GM19452 (cell line): Measurements from ENCODE around the gene ZNF385B.
"Not testable (repeated sequence)": the region's sequence is repeated elsewhere in the genome, so short reads cannot be mapped to it uniquely, and the experiment has no call there.

Experiments
- ATAC-seq: cut with Tn5 transposase; IDR thresholded peaks from one replicate; pipeline ENCODE4 v1.9.1; 2021; ENCODE audit not compliant: unreplicated experiment

Gene ZNF385B

DNA sequence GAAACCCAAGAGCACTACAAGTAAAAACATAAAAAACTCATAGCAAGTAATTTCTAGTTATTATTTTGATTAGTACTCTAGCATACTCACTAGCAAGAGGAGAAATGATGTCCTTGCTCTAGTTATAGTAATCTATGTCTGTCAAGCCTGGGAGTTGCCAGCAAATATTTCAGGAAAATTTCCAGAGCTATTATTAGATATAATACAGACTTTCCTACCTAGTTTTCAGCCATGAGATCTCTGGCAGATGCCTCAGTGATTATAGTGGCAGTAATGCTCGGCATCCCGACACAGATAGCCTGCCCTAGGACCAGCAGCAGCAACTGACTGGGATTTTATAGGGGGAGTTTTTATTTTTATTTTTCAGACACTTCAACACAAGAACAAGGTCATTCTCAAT is 224.4 kb downstream of the ZNF385B start:
- ATAC-seq, result no peak

DNA sequence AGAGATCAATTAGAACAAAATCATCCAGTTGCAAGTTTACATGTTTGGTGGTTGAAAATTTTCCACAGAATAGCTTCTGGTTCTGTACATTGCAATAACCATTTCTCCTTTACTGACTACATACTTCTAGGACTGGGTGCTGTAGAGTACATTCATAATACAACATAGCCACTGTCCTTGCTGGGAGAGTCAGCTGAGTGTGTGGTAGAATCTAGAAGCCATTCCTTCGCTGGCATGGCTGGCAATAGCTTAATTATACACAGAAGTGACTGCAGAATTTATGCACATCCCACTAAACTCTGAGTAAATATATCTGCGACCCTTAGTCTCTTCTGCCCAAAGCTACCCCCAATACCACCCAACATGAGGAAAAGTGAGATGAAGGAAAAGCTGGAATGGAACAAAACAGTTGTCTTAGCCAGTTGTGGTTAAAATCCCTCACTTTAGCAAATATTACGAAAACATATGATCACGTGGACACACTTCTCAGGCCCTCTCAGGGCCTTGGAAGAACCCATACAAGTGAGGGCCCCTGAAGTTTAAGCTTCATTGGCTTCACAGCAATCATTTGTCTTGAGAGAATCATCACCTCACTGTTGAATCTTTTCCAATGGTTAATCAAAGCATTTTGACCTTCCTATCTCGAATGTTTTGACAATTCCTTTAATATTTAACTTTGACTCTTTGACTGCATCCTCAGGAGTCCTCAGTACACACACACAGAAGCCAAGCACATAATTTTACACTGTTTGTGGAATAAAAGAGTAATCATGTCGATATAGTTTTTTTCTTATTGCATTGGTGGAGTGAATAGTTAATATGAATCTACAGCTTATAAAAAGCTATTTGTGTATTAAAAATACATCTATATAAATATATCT is 225.1 kb downstream of the ZNF385B start:
- ATAC-seq, result no peak

DNA sequence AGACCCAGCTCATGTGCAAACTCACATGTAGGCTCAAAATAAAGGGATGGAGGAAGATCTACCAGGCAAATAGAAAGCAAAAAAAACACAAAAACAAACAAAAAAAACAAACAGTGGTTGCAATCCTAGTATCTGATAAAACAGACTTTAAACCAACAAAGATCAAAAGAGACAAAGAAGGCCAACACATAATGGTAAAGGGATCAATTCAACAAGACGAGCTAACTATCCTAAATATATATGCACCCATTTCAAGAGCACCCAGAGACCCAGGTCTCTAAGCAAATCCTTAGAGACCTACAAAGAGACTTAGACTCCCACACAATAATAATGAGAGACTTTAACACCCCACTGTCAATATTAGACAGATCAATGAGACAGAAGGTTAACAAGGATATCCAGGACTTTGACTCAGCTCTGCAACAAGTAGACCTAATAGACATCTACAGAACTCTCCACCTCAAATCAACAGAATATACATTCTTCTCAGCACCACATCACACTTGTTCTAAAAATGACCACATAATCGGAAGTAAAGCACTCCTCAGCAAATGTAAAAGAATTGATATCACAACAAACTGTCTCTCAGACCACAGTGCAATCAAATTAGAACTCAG is 229.5 kb downstream of the ZNF385B start:
- not testable (repeated sequence) for ATAC-seq

DNA sequence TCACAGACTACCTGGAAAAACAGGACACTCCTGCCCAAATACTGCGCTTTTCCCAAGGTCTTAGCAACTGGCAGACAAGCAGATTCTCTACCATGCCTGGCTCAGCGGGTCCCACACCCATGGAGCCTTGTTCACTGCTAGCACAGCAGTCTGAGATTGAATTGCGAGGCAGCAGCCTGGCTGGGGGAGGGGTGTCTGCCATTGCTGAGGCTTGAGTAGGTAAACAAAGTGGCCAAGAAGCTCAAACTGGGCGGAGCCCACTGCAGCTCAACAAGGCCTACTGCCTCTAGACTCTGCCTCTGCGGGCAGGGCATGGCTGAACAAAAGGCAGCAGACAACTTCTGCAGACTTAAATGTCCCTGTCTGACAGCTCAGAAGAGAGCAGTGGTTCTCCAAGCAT is 231.6 kb downstream of the ZNF385B start:
- not testable (repeated sequence) for ATAC-seq

DNA sequence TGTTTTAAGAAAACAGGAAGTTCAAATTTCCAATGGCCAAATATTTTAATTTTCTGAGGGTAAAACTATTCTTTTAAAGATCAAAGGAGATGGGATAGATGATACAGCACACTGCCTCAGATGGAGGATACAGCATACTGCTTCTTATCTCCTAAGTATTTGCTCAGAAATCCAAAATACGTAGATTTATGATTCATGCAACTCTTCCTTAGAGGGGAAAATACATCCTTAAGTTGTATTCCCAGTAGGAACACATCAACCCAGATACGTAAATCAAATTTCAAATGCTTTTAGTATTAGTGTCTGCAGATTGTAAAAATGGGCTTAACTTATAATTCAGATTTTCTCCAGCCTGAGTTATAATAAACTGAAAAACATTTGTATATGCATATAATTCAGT is 235.2 kb downstream of the ZNF385B start:
- ATAC-seq, result no peak

DNA sequence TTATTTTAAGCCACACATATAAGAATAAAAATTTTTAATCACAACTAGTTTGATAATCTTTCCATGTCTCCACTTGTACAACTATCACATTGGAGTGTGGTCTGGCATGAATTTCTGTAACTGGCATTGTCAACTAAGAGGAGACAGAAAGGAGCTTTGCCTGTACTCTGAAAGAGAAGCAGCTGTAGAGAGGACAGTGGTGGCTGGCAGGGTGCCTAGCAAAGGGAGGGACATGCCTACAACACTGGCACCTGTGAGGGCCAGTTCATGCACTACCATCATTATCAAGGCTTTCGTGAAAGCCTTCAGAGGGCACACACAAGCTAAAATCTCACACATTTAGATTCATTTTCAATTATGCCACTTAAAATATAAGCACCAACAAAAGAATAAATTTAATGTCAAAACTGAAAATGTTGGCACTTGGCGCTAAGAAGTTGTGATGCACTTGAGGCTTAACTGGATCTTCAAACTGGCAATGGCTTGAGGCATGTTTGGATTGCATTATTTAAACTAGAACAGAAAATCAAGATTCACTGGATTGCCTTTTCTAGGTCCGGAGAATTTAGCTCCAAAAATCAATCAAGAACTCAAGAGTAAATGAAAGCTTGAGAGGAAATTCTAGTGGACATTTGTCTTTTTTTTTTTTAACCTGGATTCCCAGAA is 238.6 kb downstream of the ZNF385B start:
- ATAC-seq, result no peak

DNA sequence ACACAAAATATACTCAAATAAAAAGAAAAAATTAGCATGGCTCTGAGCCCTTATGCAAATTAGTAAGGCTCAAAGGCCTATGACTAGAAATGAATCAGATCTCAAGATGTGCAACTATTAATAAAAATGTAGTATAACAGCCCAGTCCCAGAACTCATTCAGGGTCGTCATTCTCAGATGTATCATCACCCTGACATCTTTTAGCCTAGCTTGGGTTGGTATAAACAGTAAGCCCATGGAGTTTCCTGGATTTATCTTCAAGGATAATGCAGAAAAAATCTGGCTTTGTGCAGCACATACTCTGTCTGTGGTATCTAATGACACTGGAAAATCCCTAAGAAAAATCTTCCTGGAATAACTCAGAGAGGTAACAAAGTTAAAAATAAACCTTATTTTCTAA is 239.3 kb downstream of the ZNF385B start:
- no peak for ATAC-seq

DNA sequence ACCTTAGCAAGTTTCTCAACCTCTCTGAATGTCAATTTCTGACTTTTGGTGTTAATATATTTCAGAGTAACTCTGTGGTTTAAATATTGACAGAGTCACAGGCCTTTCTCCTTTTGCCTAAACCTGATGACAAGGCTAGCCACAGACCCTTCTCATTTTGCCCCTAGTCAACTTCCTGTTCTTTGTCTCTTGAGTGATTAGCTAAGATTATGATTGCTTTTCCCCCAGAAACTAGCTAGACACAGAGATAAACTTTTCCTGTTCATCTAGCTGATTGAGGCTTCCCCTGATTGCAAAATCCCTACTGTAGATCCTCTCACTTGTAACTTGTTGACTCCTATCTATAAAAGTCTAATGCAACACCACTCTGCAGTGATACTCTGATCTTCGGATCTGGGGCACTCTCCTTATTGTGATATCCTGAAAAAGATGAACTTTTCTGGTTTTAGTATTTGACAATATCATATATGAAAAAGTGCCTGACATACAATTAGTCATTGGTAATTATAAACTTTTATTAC is 241.4 kb downstream of the ZNF385B start:
- no peak for ATAC-seq

DNA sequence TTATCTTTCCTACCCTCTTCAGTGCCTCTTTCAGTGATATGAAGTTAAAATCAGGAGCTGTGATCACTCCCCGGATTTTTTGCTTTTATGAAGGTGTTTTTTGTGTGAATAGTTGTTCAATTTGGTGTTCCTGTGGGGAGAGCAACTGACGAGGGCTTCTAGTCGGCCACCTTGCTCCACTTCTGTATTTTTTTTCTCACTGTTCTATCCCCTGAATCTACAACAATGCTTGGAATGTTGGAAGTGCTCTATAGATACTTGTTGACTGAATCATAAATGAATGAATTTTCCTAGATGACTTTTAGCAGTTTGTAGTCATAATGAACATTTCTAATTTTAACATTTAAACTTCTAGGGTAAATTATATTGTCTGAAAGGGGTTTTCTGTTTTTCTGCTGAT is 247.3 kb downstream of the ZNF385B start:
- no peak for ATAC-seq

DNA sequence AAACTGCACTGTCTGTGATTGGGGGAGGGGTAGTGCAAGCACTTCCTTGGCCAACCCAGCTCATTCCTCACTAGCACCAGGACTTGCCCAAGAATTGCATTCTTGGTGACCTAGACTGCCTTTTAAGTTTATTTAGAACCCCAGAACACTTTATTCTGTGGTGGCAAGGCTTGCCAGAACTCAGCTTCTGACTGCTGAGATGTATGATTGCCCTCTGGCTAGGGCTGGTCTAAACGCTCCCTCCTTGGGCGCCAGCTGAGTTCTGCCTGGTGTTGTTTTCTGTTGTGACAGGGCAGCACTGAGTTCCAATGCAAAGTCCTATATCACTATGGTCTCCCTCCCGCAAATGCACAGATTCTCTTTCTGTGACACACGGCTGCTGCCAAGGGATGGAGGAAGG is 247.7 kb downstream of the ZNF385B start:
- no peak for ATAC-seq

DNA sequence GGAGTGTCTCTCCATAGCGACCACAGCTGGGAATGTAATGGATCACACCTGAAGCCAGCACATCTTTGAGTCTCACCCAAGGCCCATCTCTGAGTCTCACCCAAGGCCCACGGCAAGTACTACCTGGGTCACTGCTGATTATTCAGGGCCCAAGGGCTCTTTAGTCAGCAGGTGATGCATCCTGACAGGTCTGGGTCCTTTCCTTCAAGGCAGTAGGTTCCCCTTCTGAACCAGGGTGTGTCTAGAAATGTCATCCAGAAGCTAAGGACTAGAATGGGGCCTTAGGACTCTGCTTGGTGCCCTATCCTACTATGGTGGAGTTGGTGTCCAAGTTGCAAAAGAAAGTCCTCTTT is 248.1 kb downstream of the ZNF385B start:
- no peak for ATAC-seq

DNA sequence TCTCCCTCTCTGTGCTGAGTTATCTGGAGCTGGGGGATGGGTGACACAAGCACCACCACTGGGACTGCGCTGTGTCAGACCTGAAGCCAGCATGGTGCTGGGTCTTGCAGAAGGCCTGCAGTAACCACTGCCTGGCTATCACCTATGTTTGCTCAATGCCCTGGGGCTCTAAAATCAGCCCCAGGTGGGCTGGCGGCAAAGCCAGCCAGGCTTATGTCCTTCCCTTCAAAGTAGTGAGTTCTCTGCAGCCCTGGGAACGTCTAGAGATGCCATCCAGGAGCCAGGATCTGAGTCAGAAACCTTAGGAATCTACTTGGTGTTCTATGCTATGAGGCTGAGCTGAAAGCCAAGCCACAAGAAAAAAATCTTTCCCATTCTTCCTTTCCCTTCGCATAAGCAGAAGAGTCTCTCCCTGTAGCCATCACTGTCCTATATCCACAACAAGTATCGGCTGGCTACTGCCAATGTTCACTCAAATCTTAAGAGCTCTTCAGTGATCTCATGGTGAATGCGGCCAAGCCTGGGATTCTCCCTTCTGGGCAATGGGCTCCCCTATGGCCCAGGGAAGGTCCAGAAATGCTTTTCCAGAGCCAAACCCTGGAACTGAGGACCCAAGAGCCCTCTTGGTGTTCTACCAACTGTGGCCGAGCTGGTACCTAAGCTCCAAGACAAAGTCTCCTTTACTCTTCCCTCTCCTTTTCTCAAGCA is 248.7 kb downstream of the ZNF385B start:
- ATAC-seq, result no peak

DNA sequence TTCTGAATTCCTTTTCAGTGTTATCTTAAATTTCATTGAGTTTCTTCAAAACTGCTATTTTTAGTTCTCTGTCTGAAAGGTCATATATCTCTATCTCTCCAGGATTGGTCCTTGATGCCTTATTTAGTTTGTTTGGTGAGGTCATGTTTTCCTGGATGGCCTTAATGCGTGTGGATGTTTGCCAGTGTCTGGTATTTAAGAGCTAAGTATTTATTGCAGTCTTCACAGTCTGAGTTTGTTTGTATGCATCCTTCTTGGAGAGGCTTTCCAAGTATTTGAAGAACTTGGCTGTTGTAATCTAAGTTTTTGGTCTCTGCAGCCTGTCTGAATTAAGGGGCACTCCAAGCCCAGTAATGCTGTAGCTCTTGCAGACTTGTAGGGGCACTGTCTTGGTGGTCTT is 249.3 kb downstream of the ZNF385B start:
- no peak for ATAC-seq

DNA sequence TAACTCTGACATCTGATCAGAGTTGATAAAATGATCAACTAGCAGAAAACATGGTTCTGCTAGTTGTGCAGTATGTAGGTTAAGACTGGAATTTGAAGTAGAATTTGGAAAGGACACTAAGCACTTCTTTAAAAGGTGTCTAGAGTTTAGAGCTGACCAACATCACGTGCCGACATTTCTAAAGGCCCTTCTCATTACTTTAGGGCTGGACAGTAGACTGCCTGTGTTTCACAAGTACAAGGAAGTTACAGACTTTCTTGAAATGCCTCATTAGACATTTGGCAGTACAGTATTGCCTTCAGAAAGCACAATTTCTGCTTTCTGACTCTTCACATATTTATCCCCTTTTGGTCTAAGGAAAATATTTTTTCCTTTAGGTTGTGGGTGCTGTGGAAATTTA is 255.3 kb downstream of the ZNF385B start:
- no peak for ATAC-seq

DNA sequence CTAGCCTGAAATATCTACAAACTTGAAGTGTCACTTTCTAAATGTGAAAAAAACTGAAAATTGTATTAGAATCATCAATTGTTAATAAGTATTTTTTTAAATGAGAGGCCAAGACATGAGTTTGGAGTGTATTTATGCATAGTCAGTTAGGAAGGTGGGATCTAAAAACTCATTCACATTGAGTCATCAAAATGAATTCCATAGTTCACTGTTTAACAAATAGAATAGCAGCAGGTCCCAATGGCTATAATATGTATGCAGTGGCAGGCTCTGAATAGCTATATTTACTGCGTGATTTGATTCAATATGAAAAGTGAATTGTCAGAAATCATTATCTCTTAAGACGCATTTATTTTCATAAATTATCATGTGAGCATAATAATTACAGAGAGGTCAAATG is 256.1 kb downstream of the ZNF385B start:
- ATAC-seq, result no peak

DNA sequence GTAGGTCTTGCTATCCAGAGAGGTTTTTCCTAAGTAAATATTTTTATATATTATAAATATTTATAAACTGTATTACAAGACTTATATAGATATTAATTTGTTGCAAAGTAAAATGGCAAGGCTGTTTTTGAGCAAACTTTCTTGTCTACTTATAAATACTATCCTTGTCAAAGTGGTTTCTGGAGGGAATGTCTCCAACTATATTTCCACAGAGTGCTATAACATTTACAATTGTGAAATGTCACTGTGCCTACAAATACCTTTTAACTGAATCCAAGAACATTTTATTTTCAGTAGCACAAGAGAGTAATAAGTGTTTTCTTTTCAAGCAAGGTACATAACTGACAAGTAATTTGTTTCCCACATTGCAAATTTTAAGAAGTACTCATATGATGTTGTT is 256.8 kb downstream of the ZNF385B start:
- ATAC-seq, result no peak

DNA sequence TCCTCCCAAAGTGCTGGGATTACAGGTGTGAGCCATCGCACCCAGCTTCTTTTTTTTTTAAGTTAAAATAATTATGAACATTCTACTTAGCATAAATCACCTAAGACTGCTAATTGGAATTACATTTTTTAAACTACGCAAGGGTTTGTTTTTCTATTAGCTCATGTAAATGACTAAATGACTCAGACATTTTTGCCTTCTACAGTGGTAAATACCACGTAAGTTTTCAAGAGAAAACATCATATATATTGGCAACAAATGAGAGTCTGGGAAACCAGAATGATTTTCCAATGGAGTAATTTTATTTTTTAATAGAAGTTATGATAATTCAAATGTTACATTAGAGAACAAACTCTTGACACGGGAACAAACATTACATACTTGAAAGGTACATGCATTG is 259.0 kb downstream of the ZNF385B start:
- no peak for ATAC-seq

DNA sequence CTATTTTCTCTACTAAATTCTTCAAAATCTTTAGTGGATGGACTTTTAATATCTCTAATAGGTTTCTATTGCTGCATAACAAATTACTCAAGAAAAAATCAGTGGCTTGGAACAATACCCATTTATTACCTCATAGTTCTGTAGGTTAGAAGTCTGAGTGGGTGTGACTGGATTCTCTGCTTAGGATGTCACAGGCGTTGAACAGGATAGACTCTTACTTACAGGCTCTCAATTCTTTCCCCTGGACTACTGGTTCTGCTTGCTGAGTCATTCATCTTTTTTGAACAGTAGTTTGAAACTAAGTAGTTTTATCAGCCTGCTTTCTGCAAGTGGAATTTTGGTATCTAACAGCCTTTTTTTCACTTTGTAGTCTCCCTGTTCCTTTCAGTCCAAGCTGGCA is 265.4 kb downstream of the ZNF385B start:
- no peak for ATAC-seq

DNA sequence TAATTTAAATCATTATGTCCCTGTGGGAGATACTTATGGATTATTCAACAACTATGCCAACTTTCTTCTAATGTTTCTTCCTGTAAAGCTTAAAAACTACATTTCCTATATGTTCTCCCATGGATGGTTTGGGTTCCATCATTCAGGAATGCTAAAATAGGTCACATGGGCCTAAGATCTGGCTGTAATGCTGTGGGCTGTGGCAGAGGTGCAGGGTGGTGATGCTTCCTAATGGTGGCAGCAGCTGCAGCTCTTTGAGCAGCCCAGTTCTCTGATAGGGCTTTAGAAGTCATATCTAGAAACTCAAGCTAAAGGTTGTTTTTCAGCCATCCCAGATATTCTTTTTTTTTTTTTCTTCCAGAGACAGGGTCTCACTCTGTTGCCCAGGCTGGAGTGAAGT is 266.1 kb downstream of the ZNF385B start:
- no peak for ATAC-seq

DNA sequence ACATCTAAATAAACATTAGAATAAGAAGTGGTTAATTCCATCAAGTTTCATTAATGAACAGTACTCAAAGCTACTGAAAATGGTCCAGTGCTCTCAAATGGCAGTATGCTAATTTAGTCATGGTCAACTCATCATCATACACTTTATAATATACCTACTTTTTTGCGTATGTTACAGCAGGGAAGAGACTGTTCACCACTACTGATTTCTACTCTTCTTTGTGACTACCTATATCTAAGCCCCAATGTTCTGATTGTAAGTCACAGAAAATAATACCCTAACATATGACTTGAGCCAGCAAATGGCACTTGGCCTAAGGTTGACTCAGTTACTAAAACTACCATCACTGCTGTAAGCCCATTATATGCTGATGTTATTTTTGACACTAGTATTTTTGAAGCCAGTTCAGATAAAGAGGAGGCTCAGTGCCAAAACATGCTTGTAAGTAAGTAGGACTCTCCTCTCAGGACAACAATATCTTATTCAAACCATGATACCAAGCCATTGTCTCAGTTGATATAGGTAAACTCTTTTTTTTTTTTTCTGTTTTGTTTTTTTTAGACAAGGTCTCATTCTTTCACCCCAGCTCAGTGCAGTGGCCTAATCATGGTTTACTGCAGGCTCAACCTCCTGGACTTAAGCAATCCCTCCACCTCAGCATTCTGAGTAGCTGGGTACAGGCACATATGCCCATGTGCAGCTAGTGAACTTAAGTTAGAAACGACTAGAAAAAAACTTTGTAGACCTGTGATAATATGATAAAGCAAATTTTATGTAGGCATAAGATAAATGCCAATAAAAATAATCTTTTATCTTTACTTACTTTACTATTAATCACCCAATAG is 266.9 kb downstream of the ZNF385B start:
- ATAC-seq, result no peak
